Measurements from ENCODE around the gene LTBP2. TPM values are rescaled to one million over a fixed set of nuclear protein-coding genes. Genes with fewer than 3 reads are reported as not detected.

The LTBP2 gene
- total RNA-seq, 1 donor from 2014 or later: 1.9 TPM

GRCh38 chr14:74511966-74512830 is 99.8 kb downstream of the LTBP2 start:
- no peak overlapping the region for H3K27ac Mint-ChIP-seq (ENCODE audit: unreplicated experiment)
- no peaks in the 10 kb centered on the region for H3K9me3 Mint-ChIP-seq (ENCODE audit: unreplicated experiment)
- no peak overlapping the region for H3K4me3 Mint-ChIP-seq (ENCODE audit: unreplicated experiment)
- no peak for DNase-seq (ENCODE audit: low spot score)
- peaks cover 10% of the 10 kb centered on the region for H3K4me1 Mint-ChIP-seq (ENCODE audit: unreplicated experiment)
- H3K36me3 Mint-ChIP-seq (ENCODE audit: low read depth, unreplicated experiment): peaks cover 6% of the 10 kb centered on the region
- H3K27me3 Mint-ChIP-seq (ENCODE audit: unreplicated experiment): peaks cover 4% of the 10 kb centered on the region
- TF ChIP-seq CTCF (IDR thresholded peaks at IDR 0.05; ENCODE audit: unreplicated experiment): no peak

GRCh38 chr14:74510959-74511409 is 101.1 kb downstream of the LTBP2 start:
- no peak for TF ChIP-seq CTCF (IDR thresholded peaks at IDR 0.05; ENCODE audit: unreplicated experiment)
- Mint-ChIP-seq H3K27ac (ENCODE audit: unreplicated experiment) (no peak overlapping the region), H3K36me3 (ENCODE audit: low read depth, unreplicated experiment) (peaks cover 11% of the 10 kb centered on the region), H3K27me3 (ENCODE audit: unreplicated experiment) (peaks cover 4% of the 10 kb centered on the region), H3K9me3 (ENCODE audit: unreplicated experiment) (no peaks in the 10 kb centered on the region), H3K4me3 (ENCODE audit: unreplicated experiment) (no peak overlapping the region), H3K4me1 (ENCODE audit: unreplicated experiment) (peaks cover 5% of the 10 kb centered on the region)
- DNase-seq (ENCODE audit: low spot score): no peak

- H3K4me3 Mint-ChIP-seq (ENCODE audit: unreplicated experiment): no peak overlapping the region
- TF ChIP-seq CTCF (IDR thresholded peaks at IDR 0.05; ENCODE audit: unreplicated experiment): no peak
- H3K9me3 Mint-ChIP-seq (ENCODE audit: unreplicated experiment): no peaks in the 10 kb centered on the region
- DNase-seq (ENCODE audit: low spot score): no peak
- peaks cover 4% of the 10 kb centered on the region for H3K27me3 Mint-ChIP-seq (ENCODE audit: unreplicated experiment)
- H3K4me1 Mint-ChIP-seq (ENCODE audit: unreplicated experiment): no peaks in the 10 kb centered on the region
- no peak overlapping the region for H3K27ac Mint-ChIP-seq (ENCODE audit: unreplicated experiment)
- peaks cover 11% of the 10 kb centered on the region for H3K36me3 Mint-ChIP-seq (ENCODE audit: low read depth, unreplicated experiment)
Observed at GRCh38 chr14:74510223-74510931, 101.7 kb downstream of the LTBP2 start.

- DNase-seq (ENCODE audit: low spot score): no peak
- no peak overlapping the region for H3K27ac Mint-ChIP-seq (ENCODE audit: unreplicated experiment)
- no peaks in the 10 kb centered on the region for H3K4me1 Mint-ChIP-seq (ENCODE audit: unreplicated experiment)
- no peaks in the 10 kb centered on the region for H3K9me3 Mint-ChIP-seq (ENCODE audit: unreplicated experiment)
- no peak overlapping the region for H3K4me3 Mint-ChIP-seq (ENCODE audit: unreplicated experiment)
- no peak for TF ChIP-seq CTCF (IDR thresholded peaks at IDR 0.05; ENCODE audit: unreplicated experiment)
- peaks cover 4% of the 10 kb centered on the region for H3K27me3 Mint-ChIP-seq (ENCODE audit: unreplicated experiment)
- H3K36me3 Mint-ChIP-seq (ENCODE audit: low read depth, unreplicated experiment): peaks cover 11% of the 10 kb centered on the region
Observed at GRCh38 chr14:74509587-74510222, 102.3 kb downstream of the LTBP2 start.
